ENCODE measurements around the gene SCN5A. TPM values are rescaled to one million over a fixed set of nuclear protein-coding genes. Genes with fewer than 3 reads are reported as not detected.

The SCN5A gene
- total and polyA plus RNA-seq, 2 of the 8 experiments (the other 6 are each of a cell fraction or from before 2014, with no cell fraction given), result 4.8 to 11.4 TPM

GRCh38 chr3:38651153-38651789 lies 1.8 kb upstream of the SCN5A start (continued):
- TF ChIP-seq RNF2 (IDR thresholded peaks at IDR 0.05; ENCODE audit: borderline replicate concordance, low read depth, low read length, missing control alignments, poor library complexity, severe bottlenecking), result no peak
- peak; percentile 81 for TF ChIP-seq KDM4A (IDR thresholded peaks at IDR 0.05; ENCODE audit: low read depth, low read length, severe bottlenecking)
- TF ChIP-seq YY1 (IDR thresholded peaks at IDR 0.05; ENCODE audit: low read depth, low read length), result no peak; the same call in 1 of the 2 replicates
- no peak for TF ChIP-seq SIX5 (IDR thresholded peaks at IDR 0.05; ENCODE audit: low read depth, low read length)
- TF ChIP-seq RXRA (IDR thresholded peaks at IDR 0.05; ENCODE audit: insufficient read depth, low read depth, low read length), result no peak
- no peak for TF ChIP-seq BCL11A (IDR thresholded peaks at IDR 0.05; ENCODE audit: low read depth in 2 of 2, low read length in 2 of 2)
- TF ChIP-seq SAP30 (IDR thresholded peaks at IDR 0.05; ENCODE audit: insufficient read depth, insufficient replicate concordance, low read length), result no peak
- TF ChIP-seq POLR2AphosphoS5 (IDR thresholded peaks at IDR 0.05; ENCODE audit: low read depth, low read length), result no peak
- no peak for TF ChIP-seq JUND (IDR thresholded peaks at IDR 0.05; ENCODE audit: low read length)
- TF ChIP-seq EZH2 (IDR thresholded peaks at IDR 0.05; ENCODE audit: low read depth, low read length, severe bottlenecking), result no peak
- TF ChIP-seq NRF1 (IDR thresholded peaks at IDR 0.05; ENCODE audit: low read depth, low read length), result no peak
- no peak for TF ChIP-seq EGR1 (IDR thresholded peaks at IDR 0.05; ENCODE audit: borderline replicate concordance, low read depth, low read length)
- TF ChIP-seq SP4 (IDR thresholded peaks at IDR 0.05; ENCODE audit: low read length), result 0 out of 2 replicates have a peak, but pooled peaks have one; percentile 57
- no peak for TF ChIP-seq CBX8 (IDR thresholded peaks at IDR 0.05; ENCODE audit: borderline replicate concordance, low read depth, low read length)
- peak; percentile 100 for TF ChIP-seq MAX (IDR thresholded peaks at IDR 0.05)
- TF ChIP-seq MAFK (IDR thresholded peaks at IDR 0.05; ENCODE audit: low read depth, low read length), result no peak
- TF ChIP-seq FOSL1 (IDR thresholded peaks at IDR 0.05; ENCODE audit: insufficient read depth, low read depth, low read length), result no peak
- TF ChIP-seq SIRT6 (IDR thresholded peaks at IDR 0.05; ENCODE audit: low read length), result no peak
- TF ChIP-seq GABPA (IDR thresholded peaks at IDR 0.05; ENCODE audit: borderline replicate concordance, insufficient read depth, low read length), result peak; percentile 40; the same call in 1 of the 2 replicates
